DOHH2 (cell line): ENCODE data around the gene MAPK8IP1.

Source experiments
- EZH2phosphoT487 ChIP-seq: fragments of 200-600 bp; sonication (generic); IDR thresholded peaks from 2 replicates; pipeline ENCODE4 v1.6.1; 2017; ENCODE audit warnings: borderline replicate concordance, mild to moderate bottlenecking, antibody characterized with exemption, low read length, moderate library complexity, mixed read lengths
- TF ChIP-seq, protein P1 (sequence below): fragments of 200-600 bp; sonication (generic); IDR thresholded peaks from one replicate; pipeline ENCODE4 v1.5.1; 2014; ENCODE audit warnings: antibody characterized with exemption, mild to moderate bottlenecking, low read depth, low read length; ENCODE audit not compliant: poor library complexity, severe bottlenecking

DNA sequence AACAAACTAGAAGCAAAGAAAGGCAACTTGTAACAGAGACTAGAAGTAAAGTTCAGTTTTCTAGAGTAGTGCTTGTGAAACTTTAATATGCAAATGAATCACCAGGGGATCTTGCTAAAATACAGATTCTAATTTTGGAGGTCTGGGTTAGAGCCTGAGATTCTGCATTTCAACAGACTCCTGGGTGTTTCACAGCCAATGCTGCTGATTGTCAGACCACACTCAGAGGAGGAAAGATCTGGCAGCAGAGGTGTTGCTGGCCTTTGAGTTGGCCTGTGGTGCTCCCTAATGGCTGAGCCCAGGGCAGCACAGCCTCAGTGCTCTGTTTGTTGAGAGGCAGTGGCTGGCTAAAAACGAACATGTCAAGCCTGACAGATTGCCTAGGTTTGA, 32.7 kb upstream of the MAPK8IP1 start:
- TF ChIP-seq, protein P1, sequence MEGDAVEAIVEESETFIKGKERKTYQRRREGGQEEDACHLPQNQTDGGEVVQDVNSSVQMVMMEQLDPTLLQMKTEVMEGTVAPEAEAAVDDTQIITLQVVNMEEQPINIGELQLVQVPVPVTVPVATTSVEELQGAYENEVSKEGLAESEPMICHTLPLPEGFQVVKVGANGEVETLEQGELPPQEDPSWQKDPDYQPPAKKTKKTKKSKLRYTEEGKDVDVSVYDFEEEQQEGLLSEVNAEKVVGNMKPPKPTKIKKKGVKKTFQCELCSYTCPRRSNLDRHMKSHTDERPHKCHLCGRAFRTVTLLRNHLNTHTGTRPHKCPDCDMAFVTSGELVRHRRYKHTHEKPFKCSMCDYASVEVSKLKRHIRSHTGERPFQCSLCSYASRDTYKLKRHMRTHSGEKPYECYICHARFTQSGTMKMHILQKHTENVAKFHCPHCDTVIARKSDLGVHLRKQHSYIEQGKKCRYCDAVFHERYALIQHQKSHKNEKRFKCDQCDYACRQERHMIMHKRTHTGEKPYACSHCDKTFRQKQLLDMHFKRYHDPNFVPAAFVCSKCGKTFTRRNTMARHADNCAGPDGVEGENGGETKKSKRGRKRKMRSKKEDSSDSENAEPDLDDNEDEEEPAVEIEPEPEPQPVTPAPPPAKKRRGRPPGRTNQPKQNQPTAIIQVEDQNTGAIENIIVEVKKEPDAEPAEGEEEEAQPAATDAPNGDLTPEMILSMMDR, result no peak
- TF ChIP-seq EZH2phosphoT487, result no peak
